Colon (tissue), 2 donors: ENCODE results near the gene ZNF32.
"Not testable (repeated sequence)": the region's sequence is repeated elsewhere in the genome, so short reads cannot be mapped to it uniquely, and the experiment has no call there.

Experiments
- FAIRE-seq: peaks from 2 replicates; lab custom pipeline; 2012; peaks lifted over from hg19 to GRCh38; lab: Jason Lieb, UNC
- donor health status: control.
- donor health status: control.

Gene ZNF32

GRCh38 chr10:43680035-43680434, 31.4 kb upstream of the ZNF32 start:
- FAIRE-seq: no peak

GRCh38 chr10:43679509-43679908, 30.8 kb upstream of the ZNF32 start:
- FAIRE-seq: no peak

- FAIRE-seq: no peak
Observed at GRCh38 chr10:43678654-43679053, 30.0 kb upstream of the ZNF32 start.

- no peak for FAIRE-seq
Observed at GRCh38 chr10:43676901-43677300, 28.2 kb upstream of the ZNF32 start.

GRCh38 chr10:43676331-43676730, 27.6 kb upstream of the ZNF32 start:
- no peak for FAIRE-seq

- no peak for FAIRE-seq
Observed at GRCh38 chr10:43674553-43675210, 26.0 kb upstream of the ZNF32 start.

GRCh38 chr10:43673471-43673870, 24.8 kb upstream of the ZNF32 start:
- FAIRE-seq: no peak

GRCh38 chr10:43671659-43672531, 23.2 kb upstream of the ZNF32 start:
- no peak for FAIRE-seq

- no peak for FAIRE-seq
Observed at GRCh38 chr10:43669386-43669785, 20.7 kb upstream of the ZNF32 start.

- FAIRE-seq: no peak
Observed at GRCh38 chr10:43667761-43668386, 19.2 kb upstream of the ZNF32 start.

GRCh38 chr10:43667317-43667731, 18.6 kb upstream of the ZNF32 start:
- no peak for FAIRE-seq

GRCh38 chr10:43666552-43666951, 17.9 kb upstream of the ZNF32 start:
- FAIRE-seq: no peak

- no peak for FAIRE-seq
Observed at GRCh38 chr10:43665054-43665453, 16.4 kb upstream of the ZNF32 start.

GRCh38 chr10:43658227-43658626, 9.5 kb upstream of the ZNF32 start:
- no peak for FAIRE-seq

GRCh38 chr10:43655311-43655710, 6.6 kb upstream of the ZNF32 start:
- no peak for FAIRE-seq

- FAIRE-seq: no peak
Observed at GRCh38 chr10:43653746-43654145, 5.1 kb upstream of the ZNF32 start.

GRCh38 chr10:43649185-43649523, 473 bp upstream of the ZNF32 start:
- FAIRE-seq: no peak

GRCh38 chr10:43648095-43648397, 635 bp downstream of the ZNF32 start:
- FAIRE-seq: no peak

GRCh38 chr10:43647576-43647975, 1.1 kb downstream of the ZNF32 start:
- no peak for FAIRE-seq

- no peak for FAIRE-seq
Observed at GRCh38 chr10:43645866-43646265, 2.8 kb downstream of the ZNF32 start.

GRCh38 chr10:43644252-43644651, 4.4 kb downstream of the ZNF32 start:
- FAIRE-seq: no peak

GRCh38 chr10:43640603-43641002, 8.1 kb downstream of the ZNF32 start:
- FAIRE-seq: no peak

- not testable (repeated sequence) for FAIRE-seq
Observed at GRCh38 chr10:43635816-43636215, 12.9 kb downstream of the ZNF32 start.

GRCh38 chr10:43628956-43629355, 19.7 kb downstream of the ZNF32 start:
- FAIRE-seq: no peak
